Skin epidermis (tissue), 12 donors: ENCODE measurements around the gene MPG.
"Not testable (repeated sequence)": the region's sequence is repeated elsewhere in the genome, so short reads cannot be mapped to it uniquely, and the experiment has no call there.

Experiments used
- H3K27ac ChIP-seq, 21 experiments: fragments of 200-600 bp; sonication (generic) in 11 of 21; one replicate each; pipeline ENCODE4 v1.5.0; 2020; ENCODE audit warnings: mild to moderate bottlenecking in 3 of 21, inconsistent platforms in 2 of 21, moderate library complexity in 2 of 21
- H3K4me3 ChIP-seq, 7 experiments: fragments of 200-600 bp; sonication (generic) in 2 of 7; one replicate each; pipeline ENCODE4 v1.5.0; 2020; ENCODE audit warnings: inconsistent platforms in 2 of 7, mild to moderate bottlenecking in 2 of 7, moderate library complexity in 1 of 7

The MPG gene

GRCh38 chr16:101586-101985, 23.6 kb downstream of the MPG start:
- H3K27ac ChIP-seq, result peak overlapping the region in 13 of 21 experiments; percentile 11 to 77 (median 56)
- H3K4me3 ChIP-seq, result no peak overlapping the region

DNA sequence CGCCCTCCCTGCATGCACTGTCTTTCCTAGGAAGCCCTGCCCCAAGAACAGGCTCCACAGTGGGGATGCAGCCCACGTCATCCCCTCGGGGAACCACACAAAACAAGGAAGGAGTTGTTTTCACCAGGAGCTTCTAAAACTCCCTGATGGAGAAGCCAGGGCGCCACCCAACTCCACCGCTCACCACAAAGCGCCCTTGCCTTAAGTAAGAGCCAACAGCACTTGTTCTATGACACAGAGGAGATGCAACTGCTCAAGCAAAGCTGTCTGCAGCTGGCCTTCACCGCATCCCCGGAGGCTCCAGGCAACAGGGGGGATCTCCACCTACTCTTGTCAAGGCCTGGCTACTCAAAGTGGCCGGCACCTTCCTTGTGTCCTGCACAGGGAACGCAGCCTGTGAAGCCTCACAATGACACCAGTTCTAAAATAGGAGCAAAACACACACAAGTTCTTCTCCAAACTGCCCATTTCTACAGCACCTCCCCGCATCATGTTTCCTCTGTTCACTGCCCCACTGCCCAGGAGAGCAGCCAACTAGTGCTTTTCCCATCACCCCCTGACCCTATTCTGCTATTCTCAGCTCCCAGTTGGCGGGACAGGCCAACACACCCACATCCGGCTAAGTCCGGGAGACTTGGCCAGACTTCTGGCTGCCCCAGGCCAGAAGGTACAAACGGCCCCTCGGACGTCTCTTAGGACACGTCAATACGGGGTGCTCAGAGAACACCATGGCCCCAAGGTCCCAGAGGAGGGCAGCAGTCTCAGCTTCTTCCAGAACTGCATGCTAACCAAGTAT, 24.2 kb downstream of the MPG start:
- Histone ChIP-seq H3K27ac (peak overlapping the region in 9 of 21 experiments; percentile 11 to 77 (median 44)), H3K4me3 (no peak overlapping the region)

DNA sequence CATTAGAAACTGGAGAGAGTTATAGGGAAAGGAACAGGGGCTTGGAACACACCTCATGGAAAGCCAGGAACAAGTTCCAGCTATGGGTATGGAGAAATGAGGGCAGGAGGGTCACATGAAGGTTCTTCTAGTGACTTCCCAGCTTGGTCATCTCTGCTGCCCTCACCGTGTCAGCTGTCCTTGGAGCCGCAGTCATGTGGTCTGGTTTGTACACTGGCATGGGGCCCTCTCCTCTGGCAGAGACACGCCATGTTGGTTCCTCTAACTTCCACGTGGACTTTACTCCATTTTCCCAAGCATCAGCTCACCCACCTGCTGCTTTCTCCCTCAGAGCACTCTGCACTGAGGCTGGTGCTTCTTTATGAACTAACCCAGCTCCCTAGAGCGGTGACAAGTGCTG, 26.3 kb downstream of the MPG start:
- H3K4me3 ChIP-seq, result no peak overlapping the region
- no peak overlapping the region for H3K27ac ChIP-seq

- no peak overlapping the region for H3K4me3 ChIP-seq
- no peak overlapping the region for H3K27ac ChIP-seq
Measured at GRCh38 chr16:104928-105327, 26.9 kb downstream of the MPG start.

GRCh38 chr16:105521-105920, 27.5 kb downstream of the MPG start:
- Histone ChIP-seq H3K4me3 (no peak overlapping the region), H3K27ac (no peak overlapping the region)

DNA sequence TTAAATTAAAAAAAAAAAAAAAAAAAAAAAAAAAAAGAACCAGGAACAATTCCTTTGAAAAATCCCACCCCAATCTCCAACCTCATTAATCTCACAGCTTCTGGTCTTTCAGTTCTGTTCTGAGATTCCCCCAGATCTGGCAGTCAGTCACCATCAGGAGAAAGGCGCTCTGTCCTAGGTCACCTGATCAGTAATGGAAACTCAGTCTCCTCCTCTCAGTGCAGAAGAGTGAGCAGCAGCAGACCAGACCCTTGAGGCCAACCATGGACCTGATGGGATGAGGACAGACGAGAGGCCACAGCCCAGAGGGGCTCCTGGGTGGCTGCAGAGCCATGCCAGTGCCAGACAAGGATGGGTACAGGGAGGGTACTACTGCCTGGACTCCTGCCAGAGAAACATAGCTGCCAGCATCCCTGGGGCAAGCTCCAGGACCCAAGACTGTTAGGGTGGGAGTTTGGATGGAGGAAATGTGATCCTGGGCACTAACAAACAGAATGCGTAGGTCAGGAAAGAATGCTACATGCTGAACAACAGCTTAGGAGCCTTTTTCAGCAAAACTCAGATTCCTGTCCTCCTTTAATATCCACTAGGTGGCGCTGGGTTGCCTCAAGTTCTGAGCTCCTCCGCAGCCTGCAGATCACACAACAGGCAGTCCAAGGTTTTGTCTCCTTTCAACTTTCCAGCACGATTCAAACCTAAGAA, 28.7 kb downstream of the MPG start:
- no peak overlapping the region for H3K27ac ChIP-seq

DNA sequence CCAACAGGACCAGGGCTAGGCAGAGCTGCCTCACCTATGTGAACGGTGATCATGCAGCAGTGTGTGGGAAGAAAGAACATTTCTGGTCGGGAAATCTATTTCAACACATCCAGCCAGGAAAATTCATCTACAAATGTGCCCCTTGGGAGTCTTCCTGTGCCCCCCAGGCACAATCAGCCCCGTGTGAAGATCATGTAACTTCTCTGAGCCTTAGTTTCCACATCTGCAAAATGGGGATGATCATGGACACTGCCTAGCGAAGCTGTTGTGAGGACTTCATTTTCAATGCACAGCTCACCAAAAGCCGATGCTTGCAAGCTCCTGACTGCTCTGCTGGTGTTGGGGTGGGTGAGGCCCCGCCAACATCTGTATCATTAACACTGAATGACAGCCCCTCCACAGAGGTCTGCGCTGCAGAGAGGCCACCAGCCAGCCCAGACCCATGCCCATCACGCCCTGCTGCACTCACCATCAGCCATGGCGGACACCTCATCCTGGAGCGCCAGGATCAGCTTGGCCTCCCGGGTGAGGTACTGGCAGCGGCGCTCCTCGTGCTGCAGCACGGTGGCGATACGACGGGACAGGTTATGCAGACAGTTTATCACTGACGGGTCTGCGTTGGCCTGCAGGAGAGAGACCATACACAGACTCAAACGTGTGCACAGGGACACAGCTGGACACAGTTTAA, 34.3 kb downstream of the MPG start:
- no peak overlapping the region for H3K4me3 ChIP-seq
- no peak overlapping the region for H3K27ac ChIP-seq

More for the DNA sequence above, 28.7 kb downstream of the MPG start:
- no peak overlapping the region for H3K4me3 ChIP-seq

GRCh38 chr16:114327-114726, 36.3 kb downstream of the MPG start:
- no peak overlapping the region for H3K27ac ChIP-seq

DNA sequence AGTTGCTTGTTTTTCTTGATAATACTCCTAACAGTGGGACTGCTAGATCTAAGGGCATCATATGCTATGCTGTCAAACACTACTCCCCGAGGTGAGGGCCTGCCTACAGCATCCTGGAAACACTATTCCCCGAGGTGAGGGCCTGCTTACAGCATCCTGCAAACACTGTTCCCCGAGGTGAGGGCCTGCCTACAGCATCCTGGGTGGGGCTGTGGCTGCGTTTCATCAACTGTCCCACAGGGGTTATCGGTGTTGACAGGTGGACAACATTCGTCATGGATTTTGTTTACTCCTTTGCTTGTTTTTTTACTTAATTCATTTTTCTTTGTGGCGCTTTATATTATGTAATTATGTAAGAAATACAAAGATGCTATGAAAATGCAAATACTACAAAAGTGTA, 38.0 kb downstream of the MPG start:
- no peak overlapping the region for H3K27ac ChIP-seq
- no peak overlapping the region for H3K4me3 ChIP-seq

More at GRCh38 chr16:114327-114726, 36.3 kb downstream of the MPG start:
- H3K4me3 ChIP-seq, result no peak overlapping the region

- H3K4me3 ChIP-seq, result no peak overlapping the region
- H3K27ac ChIP-seq, result no peak overlapping the region
Measured at GRCh38 chr16:117379-118365, 39.6 kb downstream of the MPG start.

DNA sequence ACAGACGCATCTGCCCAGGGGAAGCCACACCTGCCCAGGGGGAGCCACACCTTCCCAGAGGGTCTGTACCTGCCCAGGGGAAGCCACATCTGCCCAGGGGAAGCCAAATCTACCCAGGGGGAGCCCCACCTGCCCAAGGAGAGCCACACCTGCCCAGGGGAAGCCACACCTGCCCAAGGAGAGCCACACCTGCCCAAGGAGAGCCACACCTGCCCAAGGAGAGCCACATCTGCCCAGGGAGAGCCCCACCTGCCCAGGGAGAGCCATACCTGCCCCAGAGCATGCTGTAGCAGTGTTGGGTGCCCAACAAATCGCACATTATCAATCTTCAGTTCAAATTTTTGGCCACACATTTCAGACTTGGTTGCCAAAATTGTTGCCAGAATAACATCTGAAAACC, 40.8 kb downstream of the MPG start:
- Histone ChIP-seq H3K27ac (no peak overlapping the region), H3K4me3 (no peak overlapping the region)

DNA sequence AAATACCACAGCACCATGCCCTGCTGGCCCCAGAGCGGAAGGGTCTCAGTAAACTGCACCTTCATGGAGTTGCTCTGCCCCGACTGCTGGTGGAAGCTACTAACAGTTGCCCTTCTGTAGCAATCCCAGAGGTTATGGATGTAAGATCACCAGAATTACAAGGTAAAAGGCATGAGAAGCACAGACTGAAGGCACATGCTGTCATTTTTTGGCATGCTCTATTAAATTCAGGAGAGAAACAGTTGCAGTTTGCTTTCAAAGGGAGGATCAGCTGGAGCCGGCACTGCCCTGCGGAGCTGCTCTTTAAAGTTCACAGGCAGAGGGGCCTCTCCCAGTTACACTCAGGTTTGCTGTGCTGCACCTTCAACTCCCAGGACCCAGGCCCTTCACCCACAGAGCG, 41.3 kb downstream of the MPG start:
- H3K27ac ChIP-seq, result no peak overlapping the region

GRCh38 chr16:119835-120491, 41.9 kb downstream of the MPG start:
- Histone ChIP-seq H3K27ac (no peak overlapping the region), H3K4me3 (no peak overlapping the region)

More for the DNA sequence above, 41.3 kb downstream of the MPG start:
- H3K4me3 ChIP-seq, result no peak overlapping the region

GRCh38 chr16:120756-121155, 42.7 kb downstream of the MPG start:
- no peak overlapping the region for H3K4me3 ChIP-seq
- no peak overlapping the region for H3K27ac ChIP-seq

DNA sequence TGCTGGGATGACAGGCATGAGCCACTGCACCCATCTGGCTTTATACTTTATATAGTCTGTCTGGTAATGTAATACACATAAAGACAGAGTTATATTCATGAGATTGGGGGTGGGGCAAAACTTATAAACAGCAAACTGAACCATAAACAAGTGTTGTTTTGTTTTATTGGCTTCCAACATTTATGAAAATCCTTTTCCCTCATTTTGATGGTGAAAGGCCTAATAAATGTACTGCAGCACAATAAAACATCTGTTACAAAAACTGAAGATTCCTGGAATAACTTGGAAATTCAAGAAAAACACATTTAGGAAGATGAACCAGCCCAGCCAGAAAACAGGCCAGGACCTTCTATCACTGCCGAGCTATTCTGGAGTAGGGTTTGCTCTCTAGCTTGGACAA, 44.3 kb downstream of the MPG start:
- H3K4me3 ChIP-seq, result no peak overlapping the region
- no peak overlapping the region for H3K27ac ChIP-seq

- not testable (repeated sequence) for H3K4me3 ChIP-seq, H3K27ac ChIP-seq
Measured at GRCh38 chr16:123558-124350, 45.7 kb downstream of the MPG start.

- no peak overlapping the region for H3K27ac ChIP-seq
- H3K4me3 ChIP-seq, result no peak overlapping the region
Measured at GRCh38 chr16:125011-125410, 47.0 kb downstream of the MPG start.

- no peak overlapping the region for H3K27ac ChIP-seq
- no peak overlapping the region for H3K4me3 ChIP-seq
Measured at GRCh38 chr16:129075-129474, 51.0 kb downstream of the MPG start.
